Right ventricle myocardium superior (tissue), 1 donor: Measurements from ENCODE around the gene GSAP. TPM values are rescaled to one million over a fixed set of nuclear protein-coding genes. Genes with fewer than 3 reads are reported as not detected.

ENCODE experiments used
- ATAC-seq: fragments of 200-7000 bp; cut with Tn5 transposase; one replicate; pipeline ENCODE4 v1.9.1; 2020; ENCODE audit warnings: mild to moderate bottlenecking; ENCODE audit not compliant: poor library complexity
- DNase-seq: peaks from one replicate; pipeline ENCODE4 v3.0.0-alpha.2; 2020
- intact Hi-C: fragments of 100-400 bp; cut with DNase I; formaldehyde crosslinking; loops from one replicate; pipeline ENCODE4 v1.11.2; 2022
- total RNA-seq: library from RNA; stranded (reverse); fragmentation: NEBNext Ultra II Directional; extraction: Animal tissue kit (Norgen Biotek cat#: 25700); gene quantifications from one replicate; pipeline ENCODE4 v1.2.1, GENCODE V29; 2021
- donor health status: DM: no; HTN: yes; CAD: no; lungs with severe emphysema.

GSAP gene
- total RNA-seq, 1 donor from 2014 or later = 8.0 TPM

- DNase-seq (no peak), ATAC-seq (peak; percentile 43)
- intact Hi-C loops = no loop called here
These were observed 28.0 kb downstream of the GSAP start for GRCh38 chr7:77388055-77388641.

- ATAC-seq = peak; percentile 71
These were observed 29.9 kb downstream of the GSAP start for GRCh38 chr7:77386165-77386822.

GRCh38 chr7:77383333-77383740, 32.8 kb downstream of the GSAP start:
- ATAC-seq = no peak
- intact Hi-C loops = no loop called here
- DNase-seq = no peak

More at GRCh38 chr7:77386165-77386822, 29.9 kb downstream of the GSAP start:
- no peak for DNase-seq
- intact Hi-C loops = no loop called here

GRCh38 chr7:77382532-77382931, 33.6 kb downstream of the GSAP start:
- DNase-seq (no peak), ATAC-seq (no peak)
- intact Hi-C loops = no loop called here

GRCh38 chr7:77378584-77378983, 37.6 kb downstream of the GSAP start:
- intact Hi-C loops = no loop called here
- DNase-seq (no peak), ATAC-seq (no peak)

GRCh38 chr7:77370606-77371005, 45.5 kb downstream of the GSAP start:
- ATAC-seq = no peak
- intact Hi-C loops = no loop called here
- no peak for DNase-seq

GRCh38 chr7:77368974-77369373, 47.2 kb downstream of the GSAP start:
- ATAC-seq (no peak), DNase-seq (no peak)
- intact Hi-C loops = no loop called here

GRCh38 chr7:77367976-77368375, 48.2 kb downstream of the GSAP start:
- DNase-seq (no peak), ATAC-seq (no peak)
- intact Hi-C loops = no loop called here

GRCh38 chr7:77362905-77363304, 53.2 kb downstream of the GSAP start:
- DNase-seq (no peak), ATAC-seq (no peak)
- intact Hi-C loops = no loop called here

- DNase-seq (no peak), ATAC-seq (no peak)
- intact Hi-C loops = no loop called here
These were observed 55.2 kb downstream of the GSAP start for GRCh38 chr7:77360969-77361368.

GRCh38 chr7:77360104-77360503, 56.0 kb downstream of the GSAP start:
- DNase-seq (no peak), ATAC-seq (no peak)
- intact Hi-C loops = no loop called here

- ATAC-seq (no peak), DNase-seq (no peak)
- intact Hi-C loops = no loop called here
These were observed 56.5 kb downstream of the GSAP start for GRCh38 chr7:77359599-77359998.

- DNase-seq (no peak), ATAC-seq (no peak)
- intact Hi-C loops = no loop called here
These were observed 61.2 kb downstream of the GSAP start for GRCh38 chr7:77354914-77355313.

- ATAC-seq = no peak
- intact Hi-C loops = no loop called here
- DNase-seq = no peak
These were observed 61.7 kb downstream of the GSAP start for GRCh38 chr7:77354484-77354883.

- DNase-seq (no peak), ATAC-seq (no peak)
- intact Hi-C loops = no loop called here
These were observed 62.2 kb downstream of the GSAP start for GRCh38 chr7:77353911-77354310.

- intact Hi-C loops = no loop called here
- no peak for ATAC-seq
- DNase-seq = no peak
These were observed 62.8 kb downstream of the GSAP start for GRCh38 chr7:77353407-77353721.

- intact Hi-C loops = no loop called here
- no peak for ATAC-seq
- DNase-seq = no peak
These were observed 63.3 kb downstream of the GSAP start for GRCh38 chr7:77352665-77353406.

- intact Hi-C loops = no loop called here
- ATAC-seq (peak; percentile 41), DNase-seq (no peak)
These were observed 64.6 kb downstream of the GSAP start for GRCh38 chr7:77351539-77352004.

- peak; percentile 21 for ATAC-seq
- no peak for DNase-seq
- intact Hi-C loops = no loop called here
These were observed 67.0 kb downstream of the GSAP start for GRCh38 chr7:77349141-77349540.

GRCh38 chr7:77348371-77348813, 67.8 kb downstream of the GSAP start:
- DNase-seq = no peak
- peak; percentile 87 for ATAC-seq
- intact Hi-C loops = no loop called here
